GM23338 (cell line): ENCODE measurements around the gene ACADVL. TPM values are rescaled to one million over a fixed set of nuclear protein-coding genes. Genes with fewer than 3 reads are reported as not detected.

Source experiments
- ATAC-seq: fragments of 200-7000 bp; cut with Tn5 transposase; 3 replicates; pipeline ENCODE4 v1.9.1; 2020
- DNase-seq: peaks from one replicate; pipeline ENCODE4 v3.0.0-alpha.2; 2015; ENCODE audit warnings: low spot score
- H2AFZ ChIP-seq: fragments of 200-600 bp; sonication (generic); 2 replicates; pipeline ENCODE4 v1.8.0; 2016; ENCODE audit warnings: antibody characterized with exemption, mild to moderate bottlenecking, moderate library complexity
- H3F3A ChIP-seq: fragments of 200-600 bp; sonication (generic); replicated peaks from 2 replicates; pipeline ENCODE4 v1.8.0; 2017; ENCODE audit warnings: antibody characterized with exemption, mixed run types, low read depth
- H3K27ac ChIP-seq: fragments of 200-600 bp; sonication (generic); 2 replicates; pipeline ENCODE4 v1.6.1; 2016; ENCODE audit warnings: low read depth
- H3K27me3 ChIP-seq: fragments of 200-600 bp; sonication (generic); 2 replicates; pipeline ENCODE4 v1.8.0; 2016; ENCODE audit warnings: mild to moderate bottlenecking, mixed run types, moderate library complexity; ENCODE audit not compliant: insufficient read depth
- H3K36me3 ChIP-seq: fragments of 200-600 bp; sonication (generic); 2 replicates; pipeline ENCODE4 v1.8.0; 2016; ENCODE audit warnings: mild to moderate bottlenecking; ENCODE audit not compliant: insufficient read depth
- H3K4me1 ChIP-seq: fragments of 200-600 bp; sonication (generic); 2 replicates; pipeline ENCODE4 v1.8.0; 2016; ENCODE audit warnings: mild to moderate bottlenecking, moderate library complexity; ENCODE audit not compliant: insufficient read depth
- H3K4me2 ChIP-seq: fragments of 200-600 bp; sonication (generic); 2 replicates; pipeline ENCODE4 v1.7.1; 2017; ENCODE audit warnings: mixed run types
- H3K4me3 ChIP-seq: fragments of 200-600 bp; sonication (generic); 2 replicates; pipeline ENCODE4 v1.6.1; 2016; ENCODE audit warnings: mixed run types
- H3K79me2 ChIP-seq: fragments of 200-600 bp; sonication (generic); replicated peaks from 2 replicates; pipeline ENCODE4 v1.8.0; 2017; ENCODE audit warnings: mild to moderate bottlenecking; ENCODE audit not compliant: insufficient read depth
- H3K9me2 ChIP-seq: fragments of 200-600 bp; sonication (generic); 2 replicates; pipeline ENCODE4 v1.8.0; 2017; ENCODE audit not compliant: insufficient read depth
- H4K20me1 ChIP-seq: fragments of 200-600 bp; sonication (generic); replicated peaks from 2 replicates; pipeline ENCODE4 v1.8.0; 2017; ENCODE audit warnings: mild to moderate bottlenecking; ENCODE audit not compliant: insufficient read depth
- H3K27ac Mint-ChIP-seq: 2 replicates; pipeline ENCODE4 v1.8.0; 2020; ENCODE audit warnings: inconsistent platforms, mild to moderate bottlenecking, moderate library complexity, mixed read lengths
- H3K27me3 Mint-ChIP-seq: 3 replicates; pipeline ENCODE4 v1.8.0; 2022; ENCODE audit warnings: low read depth, mild to moderate bottlenecking, moderate library complexity, mixed read lengths, inconsistent platforms; ENCODE audit not compliant: insufficient read depth, poor library complexity
- H3K36me3 Mint-ChIP-seq: 3 replicates; pipeline ENCODE4 v1.8.0; 2021; ENCODE audit warnings: low read depth, mild to moderate bottlenecking, inconsistent platforms, moderate library complexity, mixed read lengths
- H3K4me1 Mint-ChIP-seq: 3 replicates; pipeline ENCODE4 v1.8.0; 2020; ENCODE audit warnings: mild to moderate bottlenecking, inconsistent platforms, mixed read lengths
- H3K4me3 Mint-ChIP-seq: 3 replicates; pipeline ENCODE4 v1.8.0; 2021; ENCODE audit warnings: moderate library complexity, mild to moderate bottlenecking, inconsistent platforms, mixed read lengths
- H3K9me3 Mint-ChIP-seq: 3 replicates; pipeline ENCODE4 v1.8.0; 2020; ENCODE audit warnings: moderate library complexity, mild to moderate bottlenecking, inconsistent platforms, mixed read lengths
- CREB1 ChIP-seq: fragments of 250-450 bp; sonication (Bioruptor Pico); IDR thresholded peaks from 2 replicates; pipeline ENCODE4 v1.5.0; 2020; ENCODE audit warnings: low read depth, mild to moderate bottlenecking, moderate library complexity
- CTCF ChIP-seq, 2 experiments: fragments of 200-600 bp in 1 of 2; sonication (generic) in 1 of 2; conservative IDR thresholded peaks; 2 replicates each; pipeline versions ENCODE4 v1.5.1 to v1.6.1; 2016 to 2017; ENCODE audit warnings: antibody characterized with exemption in 2 of 2, low read depth in 2 of 2, mild to moderate bottlenecking in 2 of 2, moderate library complexity in 1 of 2
- ETS1 ChIP-seq: IDR thresholded peaks from 2 replicates; pipeline ENCODE4 v1.6.1; 2016; ENCODE audit warnings: antibody characterized with exemption
- EZH2phosphoT487 ChIP-seq: fragments of 200-600 bp; sonication (generic); IDR thresholded peaks from one replicate; pipeline ENCODE4 v1.8.1; 2018; ENCODE audit warnings: antibody characterized with exemption; ENCODE audit not compliant: unreplicated experiment
- NANOG ChIP-seq: IDR thresholded peaks from 2 replicates; pipeline ENCODE4 v1.6.1; 2016; ENCODE audit warnings: antibody characterized with exemption, borderline replicate concordance
- ZNF331 ChIP-seq: fragments of 250-450 bp; sonication (Bioruptor Pico); IDR thresholded peaks from 2 replicates; pipeline ENCODE4 v1.5.0; 2020; ENCODE audit warnings: low read depth, mild to moderate bottlenecking, moderate library complexity
- ZNF462 ChIP-seq: fragments of 250-450 bp; sonication (Bioruptor Pico); IDR thresholded peaks from 2 replicates; pipeline ENCODE4 v1.5.0; 2020; ENCODE audit warnings: mild to moderate bottlenecking, moderate library complexity
- polyA plus RNA-seq: library from polyadenylated mRNA; unstranded; fragments of >200 nt; fragmentation: Nextera tagmentation; extraction: Ambion mirVana; gene quantifications from 2 replicates; pipeline ENCODE4 v1.2.1, GENCODE V29; 2016
- total RNA-seq: library from RNA; depleted of rRNA; stranded (reverse); fragments of >200 nt; shearing (Covaris generic); gene quantifications from 2 replicates; pipeline ENCODE4 v1.2.3, GENCODE V29; 2014

ACADVL gene
- total and polyA plus RNA-seq, 2 experiments from 2014 or later, result 152 to 156 TPM

- peaks cover 31% of the 10 kb centered on the region for H3K4me1 Mint-ChIP-seq
- peak within 1 kb of the TSS; percentile 91 for H3K4me3 Mint-ChIP-seq
- H4K20me1 ChIP-seq, result peaks cover 32% of the 10 kb centered on the region
- peak; percentile 89 for ATAC-seq
- peaks cover 15% of the 10 kb centered on the region; the same call in 1 of the 2 replicates for H3F3A ChIP-seq
- H3K27ac ChIP-seq, result peak within 1 kb of the TSS; percentile 96
- H3K4me3 ChIP-seq, result peak within 1 kb of the TSS; percentile 65
- H3K36me3 Mint-ChIP-seq, result peaks cover 43% of the 10 kb centered on the region
- peak within 1 kb of the TSS; percentile 98 for H3K4me2 ChIP-seq
- H3K36me3 ChIP-seq, result peaks cover 13% of the 10 kb centered on the region
- peaks cover 14% of the 10 kb centered on the region for H3K27me3 Mint-ChIP-seq
- H3K4me1 ChIP-seq, result peaks cover 17% of the 10 kb centered on the region
- peak; percentile 98 for DNase-seq
- TF ChIP-seq ZNF331 (CRISPR knock-in tag) (no peak), CTCF (conservative IDR thresholded peaks at IDR 0.05; ENCODE audit: low read depth in 2 of 2) (no peak), CREB1 (CRISPR knock-in tag) (no peak; the same call in none of the 2 replicates), ZNF462 (CRISPR knock-in tag) (no peak), ETS1 (peak; percentile 63; the same call in 1 of the 2 replicates), EZH2phosphoT487 (no peak), NANOG (no peak)
- H3K27ac Mint-ChIP-seq, result peak within 1 kb of the TSS; percentile 100
- no peaks in the 10 kb centered on the region for H3K27me3 ChIP-seq
- no peaks in the 10 kb centered on the region for H3K9me2 ChIP-seq
- H3K79me2 ChIP-seq, result peaks cover 60% of the 10 kb centered on the region
- H2AFZ ChIP-seq, result peak within 1 kb of the TSS; percentile 44; the same call in 1 of the 2 replicates
- H3K9me3 Mint-ChIP-seq, result peaks cover 3% of the 10 kb centered on the region; the same call in 2 of the 3 replicates
These were observed 32.0 kb downstream of the ACADVL start, which contains the start of gene CTDNEP1 for GRCh38 chr17:7251661-7252175. Gene CTDNEP1 (minus strand): TSS chr17:7251734. CDS start chr17:7251296, 438 bp downstream.
